Neural cell (in vitro differentiated cells): ENCODE measurements around the gene CUEDC1. TPM values are rescaled to one million over a fixed set of nuclear protein-coding genes. Genes with fewer than 3 reads are reported as not detected.

Source experiments
- H2AFZ ChIP-seq: fragments of 200-600, 300-800 bp; sonication (generic), shearing (Covaris generic); 2 replicates; pipeline ENCODE4 v1.6.0; 2014; ENCODE audit warnings: low read depth, mild to moderate bottlenecking, antibody characterized with exemption, low read length, moderate library complexity
- H3F3A ChIP-seq: fragments of 200-600 bp; shearing (Covaris generic); 2 replicates; pipeline ENCODE4 v1.6.1; 2016; ENCODE audit warnings: mild to moderate bottlenecking, moderate library complexity, mixed read lengths, antibody characterized with exemption, low read length; ENCODE audit not compliant: insufficient read depth, poor library complexity, severe bottlenecking
- H3K27ac ChIP-seq: fragments of 200-600, 300-800 bp; sonication (generic), shearing (Covaris generic); 2 replicates; pipeline ENCODE4 v1.5.1; 2014; ENCODE audit warnings: mild to moderate bottlenecking, low read length, moderate library complexity
- H3K27me3 ChIP-seq: fragments of 300-800, 200-600 bp; sonication (generic), shearing (Covaris generic); 2 replicates; pipeline ENCODE4 v1.6.0; 2014; ENCODE audit warnings: mild to moderate bottlenecking, low read depth, low read length, moderate library complexity; ENCODE audit not compliant: insufficient read depth
- H3K36me3 ChIP-seq: fragments of 300-800, 200-600 bp; sonication (generic), shearing (Covaris generic); 2 replicates; pipeline ENCODE4 v1.5.1; 2014; ENCODE audit warnings: mild to moderate bottlenecking, antibody characterized with exemption, low read length, moderate library complexity; ENCODE audit not compliant: insufficient read depth
- H3K4me2 ChIP-seq: fragments of 300-800, 200-600 bp; sonication (generic), shearing (Covaris generic); 2 replicates; pipeline ENCODE4 v1.6.0; 2014; ENCODE audit warnings: mild to moderate bottlenecking, low read length
- H3K4me3 ChIP-seq: fragments of 300-800, 200-600 bp; sonication (generic), shearing (Covaris generic); 2 replicates; pipeline ENCODE4 v1.5.1; 2014; ENCODE audit warnings: mild to moderate bottlenecking, low read length, moderate library complexity
- H3K79me2 ChIP-seq: fragments of 200-600 bp; shearing (Covaris generic); replicated peaks from 2 replicates; pipeline ENCODE4 v1.6.0; 2014; ENCODE audit warnings: mild to moderate bottlenecking, low read length, moderate library complexity; ENCODE audit not compliant: insufficient read depth
- H3K9ac ChIP-seq: fragments of 300-800, 200-600 bp; sonication (generic), shearing (Covaris generic); 2 replicates; pipeline ENCODE4 v1.6.1; 2016; ENCODE audit warnings: mild to moderate bottlenecking, low read length, mixed read lengths
- H3K9me2 ChIP-seq: fragments of 200-600 bp; shearing (Covaris generic); 2 replicates; pipeline ENCODE4 v1.6.1; 2016; ENCODE audit warnings: mild to moderate bottlenecking, low read length, mixed read lengths; ENCODE audit not compliant: insufficient read depth
- H3K9me3 ChIP-seq: fragments of 200-600, 300-800 bp; sonication (generic), shearing (Covaris generic); 2 replicates; pipeline ENCODE4 v1.6.1; 2016; ENCODE audit warnings: mild to moderate bottlenecking, mixed run types, low read length, moderate library complexity, mixed read lengths
- H4K20me1 ChIP-seq: fragments of 200-600 bp; shearing (Covaris generic); 2 replicates; pipeline ENCODE4 v1.6.1; 2016; ENCODE audit warnings: mild to moderate bottlenecking, mixed run types; ENCODE audit not compliant: insufficient read depth
- EP300 ChIP-seq: fragments of 450-650 bp; conservative IDR thresholded peaks from 2 replicates; pipeline ENCODE4 v1.6.1; 2014; ENCODE audit warnings: antibody characterized with exemption, mild to moderate bottlenecking, moderate library complexity; ENCODE audit not compliant: poor library complexity, severe bottlenecking
- EZH2 ChIP-seq: fragments of 200-600, 300-800 bp; shearing (Covaris generic), sonication (generic); IDR thresholded peaks from 2 replicates; pipeline ENCODE4 v1.6.1; 2014; ENCODE audit warnings: antibody characterized with exemption, low read length, borderline replicate concordance, mild to moderate bottlenecking; ENCODE audit not compliant: insufficient read depth, poor library complexity, severe bottlenecking
- MXI1 ChIP-seq: fragments of 450-650 bp; conservative IDR thresholded peaks from 2 replicates; pipeline ENCODE4 v1.6.1; 2014; ENCODE audit warnings: antibody characterized with exemption, mild to moderate bottlenecking; ENCODE audit not compliant: poor library complexity, severe bottlenecking
- POLR2AphosphoS5 ChIP-seq: IDR thresholded peaks from 2 replicates; pipeline ENCODE4 v1.6.1; 2012
- RAD21 ChIP-seq: fragments of 450-650 bp; conservative IDR thresholded peaks from 2 replicates; pipeline ENCODE4 v1.6.1; 2014; ENCODE audit warnings: antibody characterized with exemption, mild to moderate bottlenecking, moderate library complexity
- SMC3 ChIP-seq: fragments of 450-650 bp; conservative IDR thresholded peaks from 2 replicates; pipeline ENCODE4 v1.6.1; 2014; ENCODE audit warnings: antibody characterized with exemption, mild to moderate bottlenecking, moderate library complexity; ENCODE audit not compliant: poor library complexity
- TAF1 ChIP-seq: IDR thresholded peaks from 2 replicates; pipeline ENCODE4 v1.6.1; 2012; ENCODE audit warnings: low read depth
- polyA plus RNA-seq: library from polyadenylated mRNA; depleted of rRNA; stranded (reverse); fragments of >200 nt; gene quantifications from 2 replicates; pipeline ENCODE4 v1.2.3, GENCODE V29; 2014
- small RNA-seq, 3 experiments: library from RNA; depleted of rRNA; stranded (forward); fragments of <200 nt; gene quantifications; one replicate each; pipeline ENCODE3, GENCODE V24; 2012
- TF ChIP-seq, protein P1 (sequence below): fragments of 450-650 bp; IDR thresholded peaks from 2 replicates; pipeline ENCODE4 v1.5.1; 2014; ENCODE audit warnings: antibody characterized with exemption, mild to moderate bottlenecking, moderate library complexity; ENCODE audit not compliant: poor library complexity, severe bottlenecking
- TF ChIP-seq, protein P2 (sequence below): IDR thresholded peaks from 2 replicates; pipeline ENCODE4 v1.6.1; 2012; ENCODE audit warnings: borderline replicate concordance

The CUEDC1 gene
- polyA plus RNA-seq, 1 donor from 2014 or later = 27.0 TPM

GRCh38 chr17:57811638-57812280, 143.5 kb downstream of the CUEDC1 start:
- Histone ChIP-seq H3K27ac (no peak overlapping the region), H3K9me2 (no peaks in the 10 kb centered on the region), H3K4me2 (no peak overlapping the region), H4K20me1 (no peaks in the 10 kb centered on the region), H2AFZ (no peak overlapping the region), H3K4me3 (no peak overlapping the region), H3K27me3 (no peaks in the 10 kb centered on the region), H3K36me3 (no peaks in the 10 kb centered on the region), H3F3A (no peaks in the 10 kb centered on the region), H3K9ac (no peak overlapping the region), H3K79me2 (no peaks in the 10 kb centered on the region), H3K9me3 (no peaks in the 10 kb centered on the region)
- TF ChIP-seq SMC3 (no peak), EZH2 (no peak), TAF1 (no peak), POLR2AphosphoS5 (no peak), EP300 (no peak), RAD21 (no peak), MXI1 (no peak)
- TF ChIP-seq, protein P1, sequence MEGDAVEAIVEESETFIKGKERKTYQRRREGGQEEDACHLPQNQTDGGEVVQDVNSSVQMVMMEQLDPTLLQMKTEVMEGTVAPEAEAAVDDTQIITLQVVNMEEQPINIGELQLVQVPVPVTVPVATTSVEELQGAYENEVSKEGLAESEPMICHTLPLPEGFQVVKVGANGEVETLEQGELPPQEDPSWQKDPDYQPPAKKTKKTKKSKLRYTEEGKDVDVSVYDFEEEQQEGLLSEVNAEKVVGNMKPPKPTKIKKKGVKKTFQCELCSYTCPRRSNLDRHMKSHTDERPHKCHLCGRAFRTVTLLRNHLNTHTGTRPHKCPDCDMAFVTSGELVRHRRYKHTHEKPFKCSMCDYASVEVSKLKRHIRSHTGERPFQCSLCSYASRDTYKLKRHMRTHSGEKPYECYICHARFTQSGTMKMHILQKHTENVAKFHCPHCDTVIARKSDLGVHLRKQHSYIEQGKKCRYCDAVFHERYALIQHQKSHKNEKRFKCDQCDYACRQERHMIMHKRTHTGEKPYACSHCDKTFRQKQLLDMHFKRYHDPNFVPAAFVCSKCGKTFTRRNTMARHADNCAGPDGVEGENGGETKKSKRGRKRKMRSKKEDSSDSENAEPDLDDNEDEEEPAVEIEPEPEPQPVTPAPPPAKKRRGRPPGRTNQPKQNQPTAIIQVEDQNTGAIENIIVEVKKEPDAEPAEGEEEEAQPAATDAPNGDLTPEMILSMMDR = no peak
- TF ChIP-seq, protein P2, sequence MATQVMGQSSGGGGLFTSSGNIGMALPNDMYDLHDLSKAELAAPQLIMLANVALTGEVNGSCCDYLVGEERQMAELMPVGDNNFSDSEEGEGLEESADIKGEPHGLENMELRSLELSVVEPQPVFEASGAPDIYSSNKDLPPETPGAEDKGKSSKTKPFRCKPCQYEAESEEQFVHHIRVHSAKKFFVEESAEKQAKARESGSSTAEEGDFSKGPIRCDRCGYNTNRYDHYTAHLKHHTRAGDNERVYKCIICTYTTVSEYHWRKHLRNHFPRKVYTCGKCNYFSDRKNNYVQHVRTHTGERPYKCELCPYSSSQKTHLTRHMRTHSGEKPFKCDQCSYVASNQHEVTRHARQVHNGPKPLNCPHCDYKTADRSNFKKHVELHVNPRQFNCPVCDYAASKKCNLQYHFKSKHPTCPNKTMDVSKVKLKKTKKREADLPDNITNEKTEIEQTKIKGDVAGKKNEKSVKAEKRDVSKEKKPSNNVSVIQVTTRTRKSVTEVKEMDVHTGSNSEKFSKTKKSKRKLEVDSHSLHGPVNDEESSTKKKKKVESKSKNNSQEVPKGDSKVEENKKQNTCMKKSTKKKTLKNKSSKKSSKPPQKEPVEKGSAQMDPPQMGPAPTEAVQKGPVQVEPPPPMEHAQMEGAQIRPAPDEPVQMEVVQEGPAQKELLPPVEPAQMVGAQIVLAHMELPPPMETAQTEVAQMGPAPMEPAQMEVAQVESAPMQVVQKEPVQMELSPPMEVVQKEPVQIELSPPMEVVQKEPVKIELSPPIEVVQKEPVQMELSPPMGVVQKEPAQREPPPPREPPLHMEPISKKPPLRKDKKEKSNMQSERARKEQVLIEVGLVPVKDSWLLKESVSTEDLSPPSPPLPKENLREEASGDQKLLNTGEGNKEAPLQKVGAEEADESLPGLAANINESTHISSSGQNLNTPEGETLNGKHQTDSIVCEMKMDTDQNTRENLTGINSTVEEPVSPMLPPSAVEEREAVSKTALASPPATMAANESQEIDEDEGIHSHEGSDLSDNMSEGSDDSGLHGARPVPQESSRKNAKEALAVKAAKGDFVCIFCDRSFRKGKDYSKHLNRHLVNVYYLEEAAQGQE = no peak

Small RNA genes within 50 kb of the gene (small RNA-seq; reads per million reads assigned to genes)
- gene AC015813.4 = 0 to 5.5 (median 0) reads per million in 3 experiments

Other genes with a start within 250 kb of the CUEDC1 start
- not detected in 2 replicates for gene CCDC182, start 210.1 kb downstream of the CUEDC1 start, polyA plus RNA-seq
- gene MRPS23, start 105.4 kb downstream of the CUEDC1 start, polyA plus RNA-seq = 80.5 and 88.1 TPM in 2 replicates
- 54.7 and 64.6 TPM in 2 replicates for gene VEZF1, start 32.8 kb upstream of the CUEDC1 start, polyA plus RNA-seq
- 357 and 380 TPM in 2 replicates for gene SRSF1, start 51.8 kb upstream of the CUEDC1 start, polyA plus RNA-seq
- gene DYNLL2, start 128.0 kb upstream of the CUEDC1 start, polyA plus RNA-seq = 66.7 and 72.0 TPM in 2 replicates
- not detected in 2 replicates for gene OR4D1, start 193.0 kb upstream of the CUEDC1 start, polyA plus RNA-seq
- gene OR4D2, start 211.6 kb upstream of the CUEDC1 start, polyA plus RNA-seq = not detected in 2 replicates
- not detected in 2 replicates for gene EPX, start 237.3 kb upstream of the CUEDC1 start, polyA plus RNA-seq